Activated naive CD8-positive, alpha-beta T cell treated with anti-CD3 and anti-CD28 coated beads, Interleukin-2, amount 50 U/mL, for 24 hours (primary cell): Measurements from ENCODE around the gene VPS13C.

Experiments used
- ATAC-seq: fragments of 150-1000 bp; cut with Tn5 transposase; one replicate; pipeline ENCODE4 v1.10.0; 2021
- DNase-seq: peaks from one replicate; pipeline ENCODE4 v3.0.0; 2021
- H3K27ac Mint-ChIP-seq: one replicate; pipeline ENCODE4 v1.8.0; 2021; ENCODE audit warnings: mild to moderate bottlenecking, mixed read lengths
- H3K27me3 Mint-ChIP-seq: one replicate; pipeline ENCODE4 v1.8.0; 2021; ENCODE audit warnings: mixed read lengths
- H3K36me3 Mint-ChIP-seq: one replicate; pipeline ENCODE4 v1.8.0; 2021; ENCODE audit warnings: low read depth, mixed read lengths
- H3K4me1 Mint-ChIP-seq: one replicate; pipeline ENCODE4 v1.8.0; 2021; ENCODE audit warnings: mixed read lengths
- H3K4me3 Mint-ChIP-seq: one replicate; pipeline ENCODE4 v1.8.0; 2021; ENCODE audit warnings: mild to moderate bottlenecking, moderate library complexity, mixed read lengths
- H3K9me3 Mint-ChIP-seq: one replicate; pipeline ENCODE4 v1.8.0; 2021; ENCODE audit warnings: mixed read lengths

The VPS13C gene

GRCh38 chr15:61910839-61911369, 149.3 kb downstream of the VPS13C start:
- Mint-ChIP-seq H3K36me3 (peaks cover 52% of the 10 kb centered on the region), H3K4me3 (no peak overlapping the region)
- no peak for ATAC-seq

GRCh38 chr15:61908241-61908640, 152.0 kb downstream of the VPS13C start:
- H3K27me3 Mint-ChIP-seq, result no peaks in the 10 kb centered on the region
- H3K4me1 Mint-ChIP-seq, result no peaks in the 10 kb centered on the region
- peaks cover 57% of the 10 kb centered on the region for H3K36me3 Mint-ChIP-seq
- no peak overlapping the region for H3K4me3 Mint-ChIP-seq
- no peak for DNase-seq
- peaks cover 8% of the 10 kb centered on the region for H3K9me3 Mint-ChIP-seq
- no peak for ATAC-seq
- H3K27ac Mint-ChIP-seq, result no peak overlapping the region

More at GRCh38 chr15:61910839-61911369, 149.3 kb downstream of the VPS13C start:
- Mint-ChIP-seq H3K9me3 (no peaks in the 10 kb centered on the region), H3K4me1 (no peaks in the 10 kb centered on the region), H3K27ac (peak overlapping the region; percentile 37), H3K27me3 (no peaks in the 10 kb centered on the region)
- DNase-seq, result no peak

- H3K4me1 Mint-ChIP-seq, result no peaks in the 10 kb centered on the region
- no peak for ATAC-seq
Observed at GRCh38 chr15:61907753-61908086, 152.5 kb downstream of the VPS13C start.

GRCh38 chr15:61906961-61907752, 153.1 kb downstream of the VPS13C start:
- DNase-seq (no peak), ATAC-seq (no peak)
- H3K27me3 Mint-ChIP-seq, result no peaks in the 10 kb centered on the region
- H3K9me3 Mint-ChIP-seq, result peaks cover 16% of the 10 kb centered on the region
- no peak overlapping the region for H3K27ac Mint-ChIP-seq
- peaks cover 63% of the 10 kb centered on the region for H3K36me3 Mint-ChIP-seq
- H3K4me1 Mint-ChIP-seq, result no peaks in the 10 kb centered on the region
- H3K4me3 Mint-ChIP-seq, result no peak overlapping the region

More at GRCh38 chr15:61907753-61908086, 152.5 kb downstream of the VPS13C start:
- Mint-ChIP-seq H3K9me3 (peaks cover 11% of the 10 kb centered on the region), H3K27ac (no peak overlapping the region), H3K27me3 (no peaks in the 10 kb centered on the region), H3K4me3 (no peak overlapping the region), H3K36me3 (peaks cover 60% of the 10 kb centered on the region)
- DNase-seq, result no peak

GRCh38 chr15:61893146-61893545, 167.1 kb downstream of the VPS13C start:
- DNase-seq (no peak), ATAC-seq (no peak)
- H3K27me3 Mint-ChIP-seq, result no peaks in the 10 kb centered on the region
- H3K27ac Mint-ChIP-seq, result no peak overlapping the region
- peaks cover 3% of the 10 kb centered on the region for H3K4me1 Mint-ChIP-seq
- H3K4me3 Mint-ChIP-seq, result no peak overlapping the region
- peaks cover 69% of the 10 kb centered on the region for H3K36me3 Mint-ChIP-seq
- peaks cover 35% of the 10 kb centered on the region for H3K9me3 Mint-ChIP-seq

GRCh38 chr15:61892140-61892539, 168.1 kb downstream of the VPS13C start:
- DNase-seq, result no peak
- no peak overlapping the region for H3K27ac Mint-ChIP-seq
- peaks cover 67% of the 10 kb centered on the region for H3K36me3 Mint-ChIP-seq
- H3K9me3 Mint-ChIP-seq, result peaks cover 33% of the 10 kb centered on the region
- no peaks in the 10 kb centered on the region for H3K27me3 Mint-ChIP-seq
- H3K4me3 Mint-ChIP-seq, result no peak overlapping the region
- ATAC-seq, result no peak
- H3K4me1 Mint-ChIP-seq, result peaks cover 3% of the 10 kb centered on the region

GRCh38 chr15:61890106-61890505, 170.1 kb downstream of the VPS13C start:
- H3K4me1 Mint-ChIP-seq, result peaks cover 3% of the 10 kb centered on the region
- no peaks in the 10 kb centered on the region for H3K27me3 Mint-ChIP-seq
- H3K27ac Mint-ChIP-seq, result no peak overlapping the region
- no peak for DNase-seq
- H3K4me3 Mint-ChIP-seq, result no peak overlapping the region
- H3K36me3 Mint-ChIP-seq, result peaks cover 63% of the 10 kb centered on the region
- peaks cover 22% of the 10 kb centered on the region for H3K9me3 Mint-ChIP-seq
- ATAC-seq, result no peak

GRCh38 chr15:61889706-61890105, 170.5 kb downstream of the VPS13C start:
- Mint-ChIP-seq H3K4me1 (peaks cover 3% of the 10 kb centered on the region), H3K27me3 (no peaks in the 10 kb centered on the region), H3K9me3 (peaks cover 18% of the 10 kb centered on the region), H3K27ac (no peak overlapping the region), H3K4me3 (no peak overlapping the region), H3K36me3 (peaks cover 59% of the 10 kb centered on the region)
- ATAC-seq (peak; percentile 43), DNase-seq (no peak)

GRCh38 chr15:61888074-61888780, 172.0 kb downstream of the VPS13C start:
- Mint-ChIP-seq H3K9me3 (peaks cover 7% of the 10 kb centered on the region), H3K36me3 (peaks cover 44% of the 10 kb centered on the region), H3K27me3 (no peaks in the 10 kb centered on the region), H3K4me1 (peaks cover 3% of the 10 kb centered on the region), H3K4me3 (no peak overlapping the region), H3K27ac (no peak overlapping the region)
- DNase-seq (no peak), ATAC-seq (no peak)

GRCh38 chr15:61880084-61880483, 180.2 kb downstream of the VPS13C start:
- ATAC-seq (no peak), DNase-seq (no peak)
- no peak overlapping the region for H3K4me3 Mint-ChIP-seq
- no peaks in the 10 kb centered on the region for H3K27me3 Mint-ChIP-seq
- peaks cover 12% of the 10 kb centered on the region for H3K36me3 Mint-ChIP-seq
- no peak overlapping the region for H3K27ac Mint-ChIP-seq
- no peaks in the 10 kb centered on the region for H3K9me3 Mint-ChIP-seq
- H3K4me1 Mint-ChIP-seq, result no peaks in the 10 kb centered on the region

- no peak for ATAC-seq
- Mint-ChIP-seq H3K4me1 (no peaks in the 10 kb centered on the region), H3K36me3 (peaks cover 12% of the 10 kb centered on the region), H3K9me3 (no peaks in the 10 kb centered on the region), H3K27ac (no peak overlapping the region), H3K4me3 (no peak overlapping the region), H3K27me3 (no peaks in the 10 kb centered on the region)
- no peak for DNase-seq
Observed at GRCh38 chr15:61879219-61879618, 181.0 kb downstream of the VPS13C start.

- Mint-ChIP-seq H3K36me3 (peaks cover 41% of the 10 kb centered on the region), H3K27ac (no peak overlapping the region), H3K27me3 (no peaks in the 10 kb centered on the region), H3K4me1 (no peaks in the 10 kb centered on the region), H3K9me3 (no peaks in the 10 kb centered on the region), H3K4me3 (no peak overlapping the region)
- ATAC-seq (no peak), DNase-seq (no peak)
Observed at GRCh38 chr15:61871926-61872522, 188.2 kb downstream of the VPS13C start.

GRCh38 chr15:61869656-61870055, 190.6 kb downstream of the VPS13C start:
- Mint-ChIP-seq H3K27ac (no peak overlapping the region), H3K27me3 (no peaks in the 10 kb centered on the region), H3K4me3 (no peak overlapping the region), H3K4me1 (no peaks in the 10 kb centered on the region), H3K9me3 (no peaks in the 10 kb centered on the region), H3K36me3 (peaks cover 41% of the 10 kb centered on the region)
- ATAC-seq (no peak), DNase-seq (no peak)

- no peak for DNase-seq
- Mint-ChIP-seq H3K4me3 (no peak overlapping the region), H3K4me1 (no peaks in the 10 kb centered on the region), H3K36me3 (peaks cover 14% of the 10 kb centered on the region), H3K27ac (no peak overlapping the region), H3K9me3 (no peaks in the 10 kb centered on the region), H3K27me3 (no peaks in the 10 kb centered on the region)
- ATAC-seq, result no peak
Observed at GRCh38 chr15:61861962-61862361, 198.3 kb downstream of the VPS13C start.
